ENCODE measurements around the gene ATG4A. TPM values are rescaled to one million over a fixed set of nuclear protein-coding genes. Genes with fewer than 3 reads are reported as not detected.

Gene ATG4A
- total RNA-seq, 1 experiment from 2014 or later = 6.4 TPM

- H3K27ac ChIP-seq (ENCODE audit: insufficient read length, low read depth, low read length) = no peak overlapping the region
- H3K9ac ChIP-seq (ENCODE audit: extremely low read depth, insufficient read length, low read length) = no peak overlapping the region
- no peak overlapping the region for H3K23ac ChIP-seq (ENCODE audit: insufficient read length, low read depth, low read length)
- no peaks in the 10 kb centered on the region for H3K4me1 ChIP-seq (ENCODE audit: insufficient read depth, low read length)
- H3K79me1 ChIP-seq (ENCODE audit: insufficient read depth, low read depth, low read length, poor library complexity, severe bottlenecking) = no peaks in the 10 kb centered on the region
- no peak overlapping the region for H2AFZ ChIP-seq (ENCODE audit: low read length)
- TF ChIP-seq CTCF (conservative IDR thresholded peaks at IDR 0.05) = no peak
- H3K14ac ChIP-seq (ENCODE audit: insufficient read depth, low read length) = no peak overlapping the region
- H3K27me3 Mint-ChIP-seq (ENCODE audit: low read depth) = peaks cover 1% of the 10 kb centered on the region; the same call in 1 of the 2 replicates
- no peaks in the 10 kb centered on the region for H3K4me1 Mint-ChIP-seq
- no peak overlapping the region for H4K91ac ChIP-seq (ENCODE audit: insufficient read length, low read depth, low read length)
- no peak overlapping the region for H2AK5ac ChIP-seq (ENCODE audit: insufficient read length, low read length)
- no peaks in the 10 kb centered on the region for H3K36me3 Mint-ChIP-seq (ENCODE audit: insufficient read depth in 1 of 3, low read depth in 3 of 3)
- H3K9me3 ChIP-seq (ENCODE audit: control insufficient read depth, low read depth, low read length) = no peaks in the 10 kb centered on the region
- H3K79me2 ChIP-seq (ENCODE audit: insufficient read depth, low read length) = no peaks in the 10 kb centered on the region
- no peak overlapping the region for H3K4me3 Mint-ChIP-seq
- H2BK15ac ChIP-seq (ENCODE audit: low read depth, low read length) = no peak overlapping the region
- H2BK120ac ChIP-seq (ENCODE audit: low read depth, low read length, poor library complexity, severe bottlenecking) = no peak overlapping the region
- H3K56ac ChIP-seq (ENCODE audit: insufficient read length, low read depth, low read length) = no peak overlapping the region
- no peak overlapping the region for H2BK12ac ChIP-seq (ENCODE audit: insufficient read length, low read depth, low read length)
- no peaks in the 10 kb centered on the region for H4K20me1 ChIP-seq (ENCODE audit: control insufficient read depth, insufficient read depth, insufficient read length)
- H3K18ac ChIP-seq (ENCODE audit: insufficient read length, low read depth, low read length) = no peak overlapping the region
- no peak overlapping the region for H3K27ac Mint-ChIP-seq
- no peak overlapping the region for H4K5ac ChIP-seq (ENCODE audit: insufficient read length, low read depth, low read length)
- H2BK20ac ChIP-seq (ENCODE audit: low read depth, low read length, poor library complexity, severe bottlenecking) = no peak overlapping the region
- no peak overlapping the region for H3K4ac ChIP-seq (ENCODE audit: low read depth, low read length)
- DNase-seq = no peak
- peaks cover 0 to 11% of the 10 kb centered on the region in 2 experiments; a peak in 3 of 5 replicates for H3K9me3 Mint-ChIP-seq
- H3T11ph ChIP-seq (ENCODE audit: low read length) = no peak overlapping the region
- H3K23me2 ChIP-seq (ENCODE audit: insufficient read length, low read depth, low read length, poor library complexity, severe bottlenecking) = no peaks in the 10 kb centered on the region
- H4K8ac ChIP-seq (replicated peaks; ENCODE audit: insufficient read length, low read depth, low read length) = no peak overlapping the region
- H2BK5ac ChIP-seq (ENCODE audit: insufficient read length, low read length) = no peak overlapping the region
- no peak overlapping the region for H3K4me2 ChIP-seq (ENCODE audit: insufficient read depth, insufficient read length, low read length)
- no peaks in the 10 kb centered on the region for H3K27me3 ChIP-seq (ENCODE audit: insufficient read depth, low read length)
Measured at GRCh38 chrX:108053218-108053617, 38.4 kb upstream of the ATG4A start.

Data from H9 (cell line).